Measurements from ENCODE around the gene ENO3.

DNA sequence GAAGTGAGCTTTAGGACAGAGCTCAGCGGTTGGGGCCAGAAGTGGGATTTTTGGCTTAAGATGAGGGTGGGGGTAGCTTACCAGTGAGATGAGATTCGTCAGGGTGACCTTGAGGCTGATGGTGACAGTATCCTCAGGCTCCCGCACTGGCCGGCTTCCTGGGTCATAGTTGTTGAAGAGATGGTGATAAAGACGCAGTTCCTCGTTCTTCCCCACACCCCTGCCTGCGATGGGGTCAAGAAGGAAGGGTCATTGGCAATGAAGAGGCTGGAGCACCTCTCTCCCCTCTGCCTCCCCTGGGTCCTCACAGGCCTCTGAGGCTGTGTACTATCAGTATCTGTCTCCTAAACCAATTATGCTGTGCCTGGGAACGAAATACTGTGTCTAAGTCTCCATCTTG, 48.4 kb upstream of the ENO3 start:
- TF ChIP-seq POLR2A (IDR thresholded peaks at IDR 0.05; ENCODE audit: borderline replicate concordance, extremely low read depth, insufficient read depth, insufficient read length) (no peak), CTCF (IDR thresholded peaks at IDR 0.05 in 2 of 3, conservative IDR thresholded peaks at IDR 0.05 in 1 of 3; ENCODE audit: borderline replicate concordance in 1 of 3, insufficient read depth in 1 of 3, low read depth in 2 of 3, low read length in 2 of 3) (no peak), EZH2 (IDR thresholded peaks at IDR 0.05) (no peak), RAD21 (IDR thresholded peaks at IDR 0.05; ENCODE audit: low read depth) (no peak), ZNF274 (IDR thresholded peaks at IDR 0.05; ENCODE audit: low read depth, low read length) (no peak), REST (IDR thresholded peaks at IDR 0.05; ENCODE audit: low read depth) (no peak), ELF1 (IDR thresholded peaks at IDR 0.05; ENCODE audit: borderline replicate concordance, low read depth) (no peak), MAX (IDR thresholded peaks at IDR 0.05) (no peak), EZH2phosphoT487 (IDR thresholded peaks at IDR 0.05; ENCODE audit: borderline replicate concordance) (no peak), POLR2AphosphoS5 (IDR thresholded peaks at IDR 0.05; ENCODE audit: low read depth, low read length) (0 out of 2 replicates have a peak, but pooled peaks have one; percentile 6), YY1 (IDR thresholded peaks at IDR 0.05; ENCODE audit: extremely low read depth, insufficient replicate concordance, low read depth, low read length) (no peak), SRF (IDR thresholded peaks at IDR 0.05; ENCODE audit: low read depth) (no peak), EGR1 (IDR thresholded peaks at IDR 0.05; ENCODE audit: low read depth) (no peak)
